Mucosa of gallbladder (tissue), 1 donor: ENCODE measurements around the gene PLXDC1. TPM values are rescaled to one million over a fixed set of nuclear protein-coding genes. Genes with fewer than 3 reads are reported as not detected.
A peak's percentile ranks its signal among the peaks of the same experiment; 100 is the strongest.
"Not testable (repeated sequence)": the region's sequence is repeated elsewhere in the genome, so short reads cannot be mapped to it uniquely, and the experiment has no call there.

ENCODE experiments used
- DNase-seq: peaks from one replicate; pipeline ENCODE4 v3.0.0-alpha.2; 2020; ENCODE audit warnings: low spot score
- total RNA-seq: library from RNA; stranded (reverse); gene quantifications from one replicate; pipeline ENCODE4 v1.2.1, GENCODE V29; 2021
- donor health status: DM: no; HTN: no; CAD: no.

PLXDC1 gene
- total RNA-seq, 1 donor from 2014 or later, result 21.2 TPM

DNA sequence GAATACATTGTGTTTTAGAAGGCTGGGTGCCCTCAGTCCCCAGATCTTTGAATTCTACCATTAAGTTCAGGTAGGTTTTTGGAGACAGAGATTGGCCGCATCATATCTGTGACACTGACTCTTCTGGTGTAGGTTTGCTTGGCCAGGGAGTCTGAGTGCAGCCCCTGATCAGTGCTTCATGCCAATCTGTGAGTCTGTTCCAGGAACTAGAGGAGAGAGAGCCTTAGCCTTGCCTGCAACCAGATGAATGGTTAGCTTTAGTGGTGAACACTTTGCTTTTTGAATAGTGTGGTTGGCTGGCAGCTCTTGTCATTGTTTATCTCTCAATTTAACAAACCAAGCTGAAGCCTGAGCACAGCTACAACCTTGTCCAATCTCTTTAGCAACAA is 87.8 kb downstream of the PLXDC1 start:
- no peak for DNase-seq

DNA sequence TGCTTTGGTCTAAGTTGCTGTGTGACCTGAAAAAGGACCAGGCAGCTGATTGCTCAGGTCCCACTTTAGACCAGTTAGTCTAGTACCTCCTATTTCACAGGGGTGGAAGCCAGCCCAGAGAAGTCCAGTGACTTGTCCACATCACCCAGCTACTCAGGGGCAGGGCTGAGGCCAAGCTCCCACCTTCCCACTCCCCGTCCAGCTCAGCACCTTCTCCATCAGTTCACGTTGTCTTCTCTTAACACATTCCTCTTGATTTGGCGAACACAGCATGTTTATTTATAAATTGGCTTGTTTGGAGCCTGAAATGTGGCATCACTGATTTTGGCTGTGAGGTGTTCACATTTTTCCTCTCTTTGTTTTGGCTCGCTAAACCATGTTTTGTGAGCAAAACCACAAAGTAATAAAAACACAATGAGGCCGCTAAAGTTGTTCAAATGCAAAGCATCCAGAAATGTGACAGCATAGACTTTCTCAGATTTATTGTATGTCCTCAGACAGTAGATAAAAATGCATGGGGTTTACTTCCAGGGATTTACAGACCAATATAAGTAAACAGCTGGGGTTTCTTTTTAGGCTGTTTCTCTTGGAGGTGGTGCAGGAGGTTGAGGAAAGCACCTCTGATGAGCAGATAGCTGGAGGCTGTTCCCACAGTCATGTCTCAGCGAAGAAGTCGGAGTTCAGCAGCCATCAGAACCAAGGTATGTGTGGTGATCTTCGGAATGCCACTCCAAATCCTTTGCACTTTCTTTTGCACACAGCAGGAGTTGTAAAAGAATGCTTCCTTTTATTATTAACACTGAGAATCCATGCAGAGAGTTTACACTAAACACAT is 88.4 kb downstream of the PLXDC1 start:
- no peak for DNase-seq

DNA sequence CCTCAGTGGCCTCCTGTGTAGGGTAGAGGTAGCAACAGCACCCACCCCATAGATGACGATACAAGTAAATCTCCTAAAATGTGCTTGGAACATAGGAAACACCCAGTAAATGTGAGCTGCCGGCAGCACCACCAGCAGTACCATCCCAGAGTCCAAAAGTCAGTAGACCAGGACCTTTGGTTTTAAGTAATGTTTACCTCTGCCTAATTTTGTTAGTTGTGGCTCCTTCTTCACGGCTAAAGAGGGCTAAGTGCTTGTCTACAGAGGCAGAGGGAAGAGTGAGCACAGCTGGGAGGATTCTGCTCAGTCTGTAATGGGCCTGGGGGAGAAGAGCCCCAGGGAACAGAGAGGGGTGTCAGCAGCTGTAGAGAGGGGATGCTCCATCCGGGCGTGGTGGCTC is 92.9 kb downstream of the PLXDC1 start:
- DNase-seq, result no peak

DNA sequence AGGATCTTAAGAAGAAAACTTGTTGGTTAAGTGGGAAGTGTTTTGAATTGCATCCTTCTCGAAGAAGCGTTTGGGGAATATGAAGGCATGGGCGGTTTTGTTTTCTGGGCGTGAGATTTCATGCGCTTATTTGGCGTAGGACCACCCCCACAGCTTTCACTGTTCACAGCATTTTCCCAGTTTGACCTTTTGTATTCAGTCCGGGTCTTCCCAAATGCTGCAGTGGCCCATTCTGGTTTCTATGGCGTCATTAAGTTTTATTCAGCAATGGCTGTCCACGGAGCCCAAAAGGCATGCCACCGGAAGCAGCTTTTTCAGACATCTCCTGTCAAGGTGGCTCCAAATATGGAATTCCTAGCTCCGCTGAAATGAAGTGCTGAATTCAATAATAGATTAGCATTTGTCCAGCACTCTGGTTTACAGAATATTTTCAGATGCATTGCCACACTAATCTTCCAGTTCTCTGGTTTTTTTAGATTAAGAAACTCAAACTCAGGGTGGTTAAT is 93.7 kb downstream of the PLXDC1 start:
- no peak for DNase-seq

DNA sequence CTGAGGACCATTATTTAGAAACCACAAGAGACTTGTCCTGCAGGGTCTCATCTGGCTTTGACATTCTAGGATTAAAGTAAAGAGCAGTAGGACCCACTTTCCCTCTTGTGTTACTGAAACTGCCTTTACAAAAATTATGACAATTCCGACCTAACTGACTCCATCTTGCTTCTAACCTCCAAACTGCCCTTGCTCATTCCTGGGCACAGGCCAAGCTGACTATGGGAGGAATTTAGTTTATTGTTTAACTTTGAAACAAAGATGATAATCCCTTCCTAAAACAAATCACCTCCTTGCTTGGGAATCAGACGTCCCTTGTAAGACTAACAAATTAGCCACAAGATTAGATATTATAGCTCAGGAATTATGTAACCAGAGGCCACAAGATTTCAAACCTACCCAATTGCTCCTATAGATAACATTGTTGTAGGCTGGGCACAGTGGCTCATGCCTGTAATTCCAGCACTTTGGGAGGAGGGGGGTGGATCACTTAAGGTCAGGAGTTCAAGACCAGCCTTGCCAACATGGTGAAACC is 97.3 kb downstream of the PLXDC1 start:
- DNase-seq, result no peak

DNA sequence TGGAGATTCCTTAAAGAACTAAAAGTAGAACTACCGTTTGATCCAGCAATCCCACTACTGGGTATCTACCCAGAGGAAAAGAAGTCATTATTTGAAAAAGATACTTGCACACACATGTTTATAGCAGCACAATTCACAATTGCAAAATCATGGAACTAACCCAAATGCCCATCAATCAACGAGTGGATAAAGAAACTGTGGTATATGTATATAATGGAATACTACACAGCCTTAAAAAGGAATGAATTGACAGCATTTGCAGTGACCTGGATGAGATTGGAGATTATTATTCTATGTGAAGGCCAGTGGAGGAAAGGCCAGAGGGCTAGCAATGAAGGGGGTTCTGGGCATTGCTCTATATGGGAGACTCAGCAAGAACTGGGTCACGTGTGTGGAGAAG is 99.0 kb downstream of the PLXDC1 start:
- not testable (repeated sequence) for DNase-seq

DNA sequence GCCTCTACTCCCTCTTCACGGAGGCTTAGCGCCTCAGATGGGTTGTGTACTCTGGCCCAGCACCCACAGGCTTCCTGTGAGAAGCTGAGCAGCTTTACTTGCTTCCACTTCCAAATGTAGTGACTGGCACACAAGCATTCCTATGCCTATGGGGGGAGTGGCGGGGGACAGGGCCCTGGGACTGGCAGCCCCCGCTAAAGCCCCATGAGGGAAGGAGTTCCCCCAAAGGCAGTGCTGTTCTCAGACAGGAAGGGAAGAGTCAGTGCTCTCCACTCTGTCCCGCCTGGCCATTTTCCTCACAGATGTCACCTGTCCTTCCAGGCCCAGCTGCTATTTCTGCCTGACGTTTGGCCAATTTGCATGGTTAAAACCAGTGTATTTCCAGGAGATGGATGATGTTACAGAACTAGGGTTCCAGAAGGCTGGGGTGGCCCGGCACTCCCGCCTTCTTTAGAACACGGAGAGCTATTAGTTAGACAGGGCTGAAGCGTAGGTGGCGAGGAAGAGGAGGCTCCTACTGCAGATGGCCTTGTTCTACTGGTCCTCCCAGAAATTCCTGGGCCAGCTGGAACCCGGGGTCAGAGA is 100.3 kb downstream of the PLXDC1 start:
- no peak for DNase-seq

DNA sequence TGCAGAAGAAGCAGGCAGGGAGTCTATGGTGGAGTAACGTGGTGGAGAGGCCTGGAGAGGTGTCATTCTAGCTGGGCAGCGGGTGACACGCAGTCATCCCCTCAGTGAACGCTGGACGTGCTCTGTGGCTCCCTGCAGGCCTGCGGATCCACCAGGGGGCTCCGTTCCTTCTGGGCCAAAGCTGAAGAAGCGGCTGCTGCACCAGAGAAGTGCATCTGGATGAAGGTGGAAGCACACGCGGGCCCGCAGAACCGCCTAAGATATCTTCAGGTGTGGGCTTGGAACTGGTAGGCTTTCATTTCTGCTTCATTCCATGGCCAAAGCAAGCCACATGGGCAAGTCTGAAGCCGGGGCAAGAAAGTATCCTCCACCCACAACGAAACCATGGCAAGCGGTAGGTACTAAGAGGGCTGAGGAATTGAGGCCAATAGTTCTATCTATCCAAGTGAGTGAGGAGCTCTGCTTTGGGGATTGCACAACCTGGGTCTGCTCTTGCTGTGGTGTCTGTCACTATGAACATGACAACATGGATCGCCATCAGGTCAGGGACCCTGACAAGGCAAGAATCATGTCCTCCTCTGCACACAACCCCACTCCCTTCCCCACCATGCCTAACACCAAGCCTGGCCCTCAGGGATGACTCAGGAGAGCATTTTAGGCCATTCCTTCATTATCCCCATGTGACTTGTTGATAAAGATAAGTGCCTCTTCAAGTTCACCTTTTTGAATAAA is 105.3 kb downstream of the PLXDC1 start:
- DNase-seq, result no peak

DNA sequence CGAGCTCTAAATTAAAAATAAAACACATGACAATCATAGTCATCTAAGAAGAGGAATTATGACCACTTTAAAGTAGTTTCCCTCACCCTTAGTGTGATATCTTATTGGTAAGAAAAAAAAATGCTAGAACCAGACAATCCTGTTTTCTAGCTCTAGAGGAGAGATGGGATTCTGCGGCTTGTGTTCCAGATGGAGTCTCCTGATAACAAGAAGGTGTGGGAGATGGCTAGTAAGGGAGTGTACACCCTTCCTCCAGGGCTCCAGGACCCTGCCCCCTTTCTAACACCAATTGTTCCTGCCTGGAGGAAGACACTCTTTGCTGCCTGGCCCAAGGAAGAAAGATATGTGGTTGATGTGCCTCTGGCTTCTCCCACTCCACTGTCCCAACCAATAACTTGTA is 115.4 kb downstream of the PLXDC1 start:
- no peak for DNase-seq

DNA sequence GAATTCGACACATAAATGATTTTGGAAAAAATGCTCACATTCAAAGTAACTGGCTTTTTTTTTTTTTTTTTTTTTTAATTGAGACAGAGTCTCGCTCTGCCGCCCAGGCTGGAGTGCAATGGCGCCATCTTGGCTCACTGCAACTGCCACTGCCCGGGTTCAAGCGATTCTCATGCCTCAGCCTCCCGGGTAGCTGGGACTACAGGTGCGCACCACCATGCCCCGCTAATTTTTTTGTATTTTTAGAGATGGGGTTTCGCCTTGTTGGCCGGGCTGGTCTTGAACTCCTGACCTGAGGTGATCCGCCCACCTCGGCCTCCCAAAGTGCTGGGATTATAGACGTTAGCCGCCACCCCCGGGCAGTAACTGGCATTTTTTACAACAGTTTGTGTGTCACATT is 115.9 kb downstream of the PLXDC1 start:
- not testable (repeated sequence) for DNase-seq

DNA sequence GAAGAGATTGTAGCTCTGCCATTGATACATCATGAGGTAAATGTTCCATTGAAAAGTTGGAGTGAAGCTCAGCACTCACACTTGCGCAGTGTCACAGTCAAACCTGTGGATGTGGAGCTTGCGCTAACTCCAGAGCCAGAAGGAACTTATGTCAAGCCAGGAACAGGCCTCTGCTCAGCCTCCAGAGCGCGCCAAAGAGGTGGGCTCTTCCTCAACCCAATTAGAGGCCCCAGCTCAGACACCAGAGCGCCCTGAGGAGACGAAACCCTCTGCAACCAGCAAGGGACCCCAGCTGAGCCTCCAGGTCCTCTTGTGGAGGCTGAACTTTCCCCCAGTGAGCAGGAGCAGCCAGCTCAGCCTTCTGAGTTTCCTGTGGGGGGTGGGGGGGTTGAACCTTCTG is 122.7 kb downstream of the PLXDC1 start:
- no peak for DNase-seq

DNA sequence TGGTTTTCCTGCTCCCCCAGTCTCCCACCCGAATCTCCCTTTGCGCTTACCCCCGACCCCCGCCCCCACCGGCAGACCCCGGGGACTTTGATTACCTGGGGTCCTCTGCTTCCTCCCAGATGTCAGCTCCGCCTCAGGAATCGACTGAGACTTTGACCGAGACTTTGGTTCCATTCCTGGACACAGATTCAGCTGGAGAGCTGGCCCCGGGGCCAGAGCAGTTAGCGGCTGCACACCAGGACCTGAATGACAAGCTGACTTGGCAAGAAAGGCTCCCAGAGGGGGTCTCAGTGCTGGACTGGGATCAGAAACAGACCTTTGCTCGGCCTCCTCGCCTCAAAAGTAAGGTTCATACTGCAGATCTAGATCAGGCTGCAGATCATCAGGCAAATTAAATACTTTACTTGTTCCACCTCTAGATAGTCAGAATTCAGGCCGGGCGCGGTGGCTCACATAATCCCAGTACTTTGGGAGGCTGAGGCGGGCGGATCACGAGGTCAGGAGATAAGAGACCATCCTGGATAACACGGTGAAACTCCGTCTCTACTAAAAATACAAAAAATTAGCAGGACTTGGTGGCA is 123.9 kb downstream of the PLXDC1 start:
- no peak for DNase-seq

DNA sequence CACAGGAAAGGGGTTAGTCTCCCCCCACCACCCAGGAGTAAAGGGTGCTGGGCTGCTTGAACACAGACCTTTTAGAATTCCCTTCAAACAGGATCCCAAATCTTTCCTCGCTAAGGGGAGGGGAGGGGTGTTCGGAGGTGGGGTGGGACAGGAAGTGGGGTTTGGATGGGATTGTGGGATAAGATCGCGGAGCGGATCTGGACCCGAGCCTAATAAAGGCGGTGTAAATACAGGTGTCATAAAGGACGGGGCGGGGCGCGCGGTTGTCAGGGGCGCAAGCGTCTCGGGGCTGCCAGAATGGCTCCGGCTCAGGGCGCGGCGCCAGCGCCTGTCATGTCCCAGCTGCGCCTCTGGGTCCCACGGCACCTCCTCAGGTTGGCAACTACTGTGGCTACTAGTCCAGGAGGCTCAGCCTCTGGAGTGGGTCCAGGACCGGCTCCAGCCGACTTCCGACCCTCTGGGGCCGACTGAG is 124.4 kb downstream of the PLXDC1 start:
- peak; percentile 45 for DNase-seq

DNA sequence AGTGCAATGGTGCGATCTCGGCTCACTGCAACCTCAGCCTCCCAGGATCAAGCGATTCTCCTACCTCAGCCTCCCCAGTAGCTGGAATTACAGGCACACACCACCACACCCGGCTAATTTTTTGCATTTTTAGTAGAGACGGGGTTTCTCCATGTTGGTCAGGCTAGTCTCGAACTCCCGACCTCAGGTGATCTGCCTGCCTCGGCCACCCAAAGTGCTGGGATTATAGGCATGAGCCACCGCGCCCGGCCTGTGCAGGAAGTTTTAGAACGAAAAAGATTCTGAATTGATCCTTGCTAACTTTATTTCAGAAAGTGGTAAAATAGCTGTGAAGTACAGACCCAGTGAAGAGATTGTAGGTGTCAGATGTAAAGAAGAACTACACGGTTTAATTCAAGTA is 125.1 kb downstream of the PLXDC1 start:
- not testable (repeated sequence) for DNase-seq

DNA sequence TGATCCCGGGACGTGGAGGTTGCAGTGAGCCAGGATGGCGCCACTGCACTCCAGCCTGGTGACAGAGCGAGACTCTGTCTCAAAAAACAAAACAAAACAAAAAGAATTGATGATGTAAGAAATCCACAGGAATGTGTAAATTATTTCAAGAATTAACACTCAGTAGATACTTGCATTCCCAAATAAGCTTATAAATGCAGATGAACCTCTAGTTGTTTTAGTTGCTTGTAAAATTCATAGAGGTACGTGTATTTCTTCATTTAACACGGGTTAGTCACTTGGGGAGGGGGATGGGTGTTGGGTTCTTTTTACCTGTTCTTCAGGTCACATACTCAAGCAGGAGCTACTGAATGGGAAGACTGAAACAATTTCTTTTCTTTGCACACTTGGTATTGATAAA is 128.5 kb downstream of the PLXDC1 start:
- no peak for DNase-seq

DNA sequence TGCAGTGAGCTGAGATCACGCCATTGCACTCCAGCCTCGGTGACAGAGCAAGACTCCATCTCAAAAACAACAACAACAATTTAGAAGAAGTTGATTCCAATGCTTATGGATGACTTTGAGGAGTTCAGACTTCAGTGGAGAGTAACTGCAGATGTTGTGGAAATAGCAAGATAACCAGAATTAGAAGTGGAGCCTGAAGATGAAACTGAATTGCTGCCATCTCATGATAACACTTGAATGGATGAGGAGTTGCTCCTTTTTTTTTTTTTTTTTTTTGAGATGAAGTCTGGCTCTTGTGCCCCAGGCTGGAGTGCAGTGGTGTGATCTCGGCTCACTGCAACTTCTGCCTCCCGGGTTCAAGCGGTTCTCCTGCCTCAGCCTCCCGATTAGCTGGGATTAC is 131.4 kb downstream of the PLXDC1 start:
- not testable (repeated sequence) for DNase-seq

DNA sequence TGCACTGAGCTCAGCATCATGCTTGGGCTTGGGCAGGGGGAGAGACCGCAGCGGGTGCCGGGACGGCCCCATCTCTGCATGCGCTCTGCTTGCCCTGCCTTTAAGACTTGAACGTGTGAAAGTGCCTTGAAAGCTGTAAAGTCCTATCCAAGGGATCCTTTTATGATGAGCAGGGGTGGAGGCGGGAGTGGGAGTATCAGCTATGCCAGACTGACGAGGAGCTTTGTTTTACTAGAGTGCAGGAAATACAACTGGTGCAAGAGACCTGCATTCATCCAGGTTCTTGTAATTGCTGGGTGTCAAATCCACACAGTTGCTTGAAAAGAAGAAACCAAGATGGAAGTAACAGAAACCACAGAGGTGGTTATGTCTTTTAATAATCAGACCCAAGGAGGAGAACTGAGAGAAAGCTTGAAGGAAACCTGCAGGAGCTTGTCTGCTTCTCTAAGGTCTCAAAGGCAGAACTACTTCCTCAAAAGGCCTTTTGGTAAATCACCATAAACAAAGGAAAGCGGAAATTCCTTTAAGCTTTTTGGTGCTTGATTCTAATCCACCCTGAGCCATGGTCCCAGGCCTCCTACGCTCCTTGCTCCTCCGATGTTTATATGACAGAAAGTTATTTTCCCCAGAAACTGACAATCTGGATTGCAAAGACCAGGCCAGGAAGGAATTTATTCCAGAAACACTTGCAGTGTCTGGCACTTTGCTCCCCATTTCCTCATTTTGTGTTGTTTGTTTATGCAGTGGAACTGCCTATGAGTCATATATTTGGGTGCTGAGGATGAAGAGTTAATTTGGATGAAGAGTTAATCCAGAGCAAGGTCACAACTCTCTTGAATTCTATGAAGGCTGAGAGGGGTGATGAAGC is 132.9 kb downstream of the PLXDC1 start:
- DNase-seq, result peak; percentile 21

DNA sequence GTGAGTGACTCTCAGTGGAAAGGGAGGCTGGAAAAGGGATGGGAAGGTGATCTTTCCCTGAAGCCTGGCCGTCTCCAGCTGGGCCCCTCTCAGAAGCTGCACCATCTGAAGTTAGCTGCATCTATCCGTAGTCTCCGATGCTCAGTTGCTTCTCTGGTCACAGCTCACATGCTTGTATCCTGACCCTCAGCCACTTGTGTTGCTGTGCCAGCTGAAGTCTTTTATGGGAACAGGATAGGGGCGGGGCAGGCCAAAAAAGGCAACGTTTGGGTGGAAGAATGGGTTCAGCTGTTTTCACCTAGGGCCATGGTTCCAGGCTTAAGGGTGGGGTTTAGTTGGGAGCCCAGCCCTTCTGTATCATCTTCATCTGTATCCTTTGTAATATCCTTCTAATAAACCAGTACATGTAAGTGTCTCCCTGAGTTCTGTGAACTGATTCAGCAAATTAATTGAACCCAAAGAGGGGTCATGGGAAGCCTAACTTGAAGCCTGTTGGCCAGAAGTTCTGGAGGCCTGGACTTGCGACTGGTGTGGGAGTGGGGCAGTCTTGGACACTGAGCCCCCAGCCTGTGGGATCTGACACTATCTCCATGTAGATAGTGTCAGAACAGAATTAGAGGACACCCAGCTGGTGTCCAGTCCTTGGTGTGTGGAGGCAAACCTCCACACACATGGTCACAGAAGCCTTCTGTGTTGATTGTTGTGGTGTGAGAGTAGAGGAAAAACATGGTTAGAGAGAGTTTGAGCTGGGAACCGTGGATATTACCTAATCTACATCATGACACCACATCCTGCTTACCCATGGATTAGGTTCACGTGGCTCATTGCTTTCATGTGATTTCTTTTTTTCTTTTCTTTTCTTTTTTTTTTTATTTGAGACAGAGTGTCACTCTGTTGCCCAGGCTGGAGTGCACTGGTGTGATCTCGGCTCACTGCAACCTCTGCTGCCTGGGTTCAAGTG is 135.0 kb downstream of the PLXDC1 start:
- DNase-seq, result no peak

DNA sequence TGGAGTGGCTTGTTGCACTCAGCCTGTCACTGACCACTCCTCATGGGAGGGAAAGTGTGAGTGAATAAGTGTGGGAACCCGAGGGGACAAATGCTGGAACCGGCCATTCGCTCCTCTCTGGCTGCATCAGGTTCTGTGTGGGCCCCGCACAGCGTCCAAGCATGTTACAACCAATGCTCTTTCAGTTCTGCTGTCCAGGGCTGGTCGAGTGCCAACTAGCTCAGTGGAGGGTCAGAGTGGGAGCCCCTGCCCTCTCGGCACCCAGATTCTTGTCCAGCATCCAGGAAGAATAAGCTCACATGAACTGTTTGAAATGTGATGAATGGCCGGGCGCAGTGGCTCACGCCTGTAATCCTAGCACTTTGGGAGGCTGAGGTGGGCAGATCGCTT is 135.9 kb downstream of the PLXDC1 start:
- no peak for DNase-seq
